ENCODE data around the gene KLHL29.

DNA sequence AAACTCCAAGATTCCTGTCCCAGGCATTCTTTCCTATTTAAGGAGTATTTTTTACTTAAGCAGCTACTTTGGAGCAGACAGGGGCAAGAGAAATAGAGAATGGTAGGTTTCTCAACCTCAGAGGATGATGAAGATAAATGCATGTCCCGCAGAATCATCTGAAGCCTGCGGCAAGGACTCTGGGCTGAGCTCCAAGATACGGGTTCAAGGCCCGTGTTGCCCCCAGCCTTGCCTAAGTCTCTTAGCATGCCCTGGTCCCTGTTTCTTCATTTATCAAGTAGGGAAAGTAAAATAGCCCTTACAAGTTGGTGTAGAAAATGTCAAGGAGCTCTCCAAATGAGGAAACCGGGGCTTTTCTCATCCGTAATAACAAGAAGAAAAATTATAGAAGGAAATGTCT is 214.0 kb downstream of the KLHL29 start:
- TF ChIP-seq, protein P1, sequence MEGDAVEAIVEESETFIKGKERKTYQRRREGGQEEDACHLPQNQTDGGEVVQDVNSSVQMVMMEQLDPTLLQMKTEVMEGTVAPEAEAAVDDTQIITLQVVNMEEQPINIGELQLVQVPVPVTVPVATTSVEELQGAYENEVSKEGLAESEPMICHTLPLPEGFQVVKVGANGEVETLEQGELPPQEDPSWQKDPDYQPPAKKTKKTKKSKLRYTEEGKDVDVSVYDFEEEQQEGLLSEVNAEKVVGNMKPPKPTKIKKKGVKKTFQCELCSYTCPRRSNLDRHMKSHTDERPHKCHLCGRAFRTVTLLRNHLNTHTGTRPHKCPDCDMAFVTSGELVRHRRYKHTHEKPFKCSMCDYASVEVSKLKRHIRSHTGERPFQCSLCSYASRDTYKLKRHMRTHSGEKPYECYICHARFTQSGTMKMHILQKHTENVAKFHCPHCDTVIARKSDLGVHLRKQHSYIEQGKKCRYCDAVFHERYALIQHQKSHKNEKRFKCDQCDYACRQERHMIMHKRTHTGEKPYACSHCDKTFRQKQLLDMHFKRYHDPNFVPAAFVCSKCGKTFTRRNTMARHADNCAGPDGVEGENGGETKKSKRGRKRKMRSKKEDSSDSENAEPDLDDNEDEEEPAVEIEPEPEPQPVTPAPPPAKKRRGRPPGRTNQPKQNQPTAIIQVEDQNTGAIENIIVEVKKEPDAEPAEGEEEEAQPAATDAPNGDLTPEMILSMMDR (IDR thresholded peaks at IDR 0.05): no peak
- TF ChIP-seq EZH2 (IDR thresholded peaks at IDR 0.05; ENCODE audit: borderline replicate concordance, insufficient read depth, low read depth, low read length, poor library complexity, severe bottlenecking): no peak

Measured in B cell (primary cell).